ENCODE measurements around the gene PIKFYVE. TPM values are rescaled to one million over a fixed set of nuclear protein-coding genes. Genes with fewer than 3 reads are reported as not detected.
A peak's percentile ranks its signal among the peaks of the same experiment; 100 is the strongest.

The PIKFYVE gene
- total and polyA plus RNA-seq, 2 experiments from 2014 or later: 4.8 to 19.7 TPM

DNA sequence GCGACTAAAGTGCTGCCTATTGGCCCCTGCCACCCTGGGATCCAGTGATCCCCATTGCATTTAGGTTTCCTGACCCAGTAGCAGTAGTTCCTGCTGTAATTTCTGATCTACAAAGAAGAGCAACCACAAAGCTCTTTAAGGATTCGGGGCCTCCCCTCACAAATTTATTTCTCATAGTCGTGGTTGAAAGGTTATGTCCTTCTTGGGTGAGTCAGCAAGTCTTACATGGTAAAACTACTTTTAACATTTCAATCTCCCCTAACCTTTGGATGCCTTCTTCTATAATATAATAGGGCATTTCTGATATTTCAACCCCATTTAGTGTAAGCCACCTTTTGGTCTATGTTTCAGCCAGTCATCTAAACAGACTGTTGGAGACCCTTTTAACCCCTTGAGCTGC is 14.9 kb downstream of the PIKFYVE start:
- H3K79me2 ChIP-seq (ENCODE audit: insufficient read depth): peaks cover 47% of the 10 kb centered on the region; the same call in 1 of the 2 replicates
- no peaks in the 10 kb centered on the region for H3K9me3 ChIP-seq (ENCODE audit: low read depth)
- WGBS, 2 experiments (ENCODE audit: low coverage in 1 of 2, low lambda C conversion rate in 2 of 2, missing lambda C conversion rate in 2 of 2): 60 to 70% methylated on average over 3 of the region's 3 CpGs
- no peak overlapping the region for H3K4me3 ChIP-seq
- peaks cover 44% of the 10 kb centered on the region for H3K36me3 ChIP-seq (ENCODE audit: low read depth)
- in situ Hi-C loops (cut with MboI): no loop called here
- 0 out of 2 replicates have a peak, but pooled peaks cover 2% of the 10 kb centered on the region for H4K20me1 ChIP-seq (ENCODE audit: insufficient read depth)
- H3K27me3 ChIP-seq (replicated peaks; ENCODE audit: insufficient read depth): no peaks in the 10 kb centered on the region
- peak; percentile 57 for DNase-seq
- H3K4me1 ChIP-seq (ENCODE audit: insufficient read depth): no peaks in the 10 kb centered on the region
- H2AFZ ChIP-seq: no peak overlapping the region
- H3K27ac ChIP-seq: no peak overlapping the region
- no peak overlapping the region for H3K4me2 ChIP-seq (ENCODE audit: unreplicated experiment)
- 0 out of 2 replicates have a peak, but pooled peaks cover 8% of the 10 kb centered on the region for H3F3A ChIP-seq (ENCODE audit: insufficient read depth)
- H3K9me2 ChIP-seq (ENCODE audit: insufficient read depth): no peaks in the 10 kb centered on the region
- no peak overlapping the region for H3K9ac ChIP-seq
- TF ChIP-seq EZH2phosphoT487 (IDR thresholded peaks at IDR 0.05; ENCODE audit: insufficient read depth, low read depth) (no peak), EZH2 (IDR thresholded peaks at IDR 0.05; ENCODE audit: insufficient read depth, poor library complexity, severe bottlenecking) (no peak)

DNA sequence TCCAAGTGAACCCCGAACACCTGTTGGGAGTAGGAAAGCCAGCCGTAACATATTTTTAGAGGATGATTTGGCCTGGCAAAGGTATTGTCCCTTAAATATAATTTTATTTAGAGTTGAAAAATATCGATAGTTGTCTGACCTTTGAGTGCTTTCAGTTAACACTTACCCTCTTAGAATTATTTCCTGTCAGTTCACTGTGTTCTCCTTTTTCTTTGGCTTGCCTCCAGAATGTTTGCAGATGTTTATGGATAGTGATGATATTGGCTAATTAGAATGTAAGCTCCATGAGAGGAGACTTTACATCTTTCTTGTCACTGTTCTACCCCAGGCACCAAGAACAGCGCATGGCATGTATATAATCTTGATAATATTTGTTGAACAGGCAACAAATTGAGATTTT is 19.8 kb downstream of the PIKFYVE start:
- Histone ChIP-seq H3K9me2 (ENCODE audit: insufficient read depth) (no peaks in the 10 kb centered on the region), H3K9ac (no peak overlapping the region), H3K36me3 (ENCODE audit: low read depth) (peaks cover 37% of the 10 kb centered on the region), H3K4me3 (no peak overlapping the region), H3K27me3 (replicated peaks; ENCODE audit: insufficient read depth) (no peaks in the 10 kb centered on the region), H3K4me2 (ENCODE audit: unreplicated experiment) (no peak overlapping the region), H3K27ac (no peak overlapping the region), H2AFZ (no peak overlapping the region), H3F3A (ENCODE audit: insufficient read depth) (no peaks in the 10 kb centered on the region), H3K9me3 (ENCODE audit: low read depth) (no peaks in the 10 kb centered on the region), H4K20me1 (ENCODE audit: insufficient read depth) (0 out of 2 replicates have a peak, but pooled peaks cover 2% of the 10 kb centered on the region), H3K79me2 (ENCODE audit: insufficient read depth) (peaks cover 25% of the 10 kb centered on the region; the same call in 1 of the 2 replicates), H3K4me1 (ENCODE audit: insufficient read depth) (no peaks in the 10 kb centered on the region)
- WGBS, 2 experiments (ENCODE audit: low coverage in 1 of 2, low lambda C conversion rate in 2 of 2, missing lambda C conversion rate in 2 of 2): 97 to 99% methylated on average over 4 of the region's 4 CpGs
- in situ Hi-C loops (cut with MboI): no loop called here
- no peak for TF ChIP-seq EZH2 (IDR thresholded peaks at IDR 0.05; ENCODE audit: insufficient read depth, poor library complexity, severe bottlenecking)
- no peak for TF ChIP-seq EZH2phosphoT487 (IDR thresholded peaks at IDR 0.05; ENCODE audit: insufficient read depth, low read depth)
- DNase-seq: no peak

DNA sequence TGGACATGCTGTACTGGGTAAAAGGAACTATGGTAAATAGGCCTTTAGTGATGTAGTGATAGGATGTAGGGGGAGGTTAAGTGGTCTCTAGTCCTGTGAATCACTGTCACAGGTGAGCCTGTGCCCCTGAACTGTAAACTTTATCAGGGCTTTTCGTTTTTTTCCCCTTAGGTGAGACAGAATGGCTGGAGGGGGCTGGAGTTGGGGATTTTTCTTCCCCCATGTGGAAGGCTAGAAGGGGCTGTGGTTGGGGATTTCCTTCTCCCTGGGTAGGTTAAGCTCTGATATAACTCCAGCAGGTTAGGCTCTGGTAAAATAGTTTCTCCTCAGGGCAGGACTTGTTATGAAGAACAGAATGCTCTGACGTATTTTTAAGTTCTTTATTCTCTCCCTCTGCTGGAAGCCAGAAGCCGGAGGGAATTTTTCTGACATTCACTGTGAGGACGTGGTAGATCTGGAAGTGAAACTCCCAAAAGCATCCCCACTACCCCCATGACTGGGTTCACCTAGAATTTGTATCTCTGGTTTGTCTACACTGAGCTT is 28.5 kb downstream of the PIKFYVE start:
- DNase-seq: no peak
- H3K27ac ChIP-seq: no peak overlapping the region
- no peaks in the 10 kb centered on the region for H3K4me1 ChIP-seq (ENCODE audit: insufficient read depth)
- peaks cover 37% of the 10 kb centered on the region for H3K36me3 ChIP-seq (ENCODE audit: low read depth)
- H3F3A ChIP-seq (ENCODE audit: insufficient read depth): no peaks in the 10 kb centered on the region
- no peaks in the 10 kb centered on the region for H3K9me3 ChIP-seq (ENCODE audit: low read depth)
- no peaks in the 10 kb centered on the region for H3K27me3 ChIP-seq (replicated peaks; ENCODE audit: insufficient read depth)
- no peaks in the 10 kb centered on the region for H4K20me1 ChIP-seq (ENCODE audit: insufficient read depth)
- 88 to 89% methylated on average over 4 of the region's 4 CpGs for WGBS, 2 experiments (ENCODE audit: low coverage in 1 of 2, low lambda C conversion rate in 2 of 2, missing lambda C conversion rate in 2 of 2)
- no peak overlapping the region for H3K9ac ChIP-seq
- H3K79me2 ChIP-seq (ENCODE audit: insufficient read depth): peaks cover 63% of the 10 kb centered on the region
- H3K4me2 ChIP-seq (ENCODE audit: unreplicated experiment): no peak overlapping the region
- H2AFZ ChIP-seq: no peak overlapping the region
- no peaks in the 10 kb centered on the region for H3K9me2 ChIP-seq (ENCODE audit: insufficient read depth)
- in situ Hi-C loops (cut with MboI): no loop called here
- no peak for TF ChIP-seq EZH2 (IDR thresholded peaks at IDR 0.05; ENCODE audit: insufficient read depth, poor library complexity, severe bottlenecking)
- TF ChIP-seq EZH2phosphoT487 (IDR thresholded peaks at IDR 0.05; ENCODE audit: insufficient read depth, low read depth): no peak
- no peak overlapping the region for H3K4me3 ChIP-seq

GRCh38 chr2:208295834-208296233 is 29.8 kb downstream of the PIKFYVE start:
- Histone ChIP-seq H3F3A (ENCODE audit: insufficient read depth) (no peaks in the 10 kb centered on the region), H3K4me2 (ENCODE audit: unreplicated experiment) (no peak overlapping the region), H3K9me3 (ENCODE audit: low read depth) (no peaks in the 10 kb centered on the region), H3K36me3 (ENCODE audit: low read depth) (peaks cover 33% of the 10 kb centered on the region), H2AFZ (no peak overlapping the region), H3K27me3 (replicated peaks; ENCODE audit: insufficient read depth) (no peaks in the 10 kb centered on the region), H3K79me2 (ENCODE audit: insufficient read depth) (peaks cover 62% of the 10 kb centered on the region), H3K4me1 (ENCODE audit: insufficient read depth) (no peaks in the 10 kb centered on the region), H3K4me3 (no peak overlapping the region), H3K9ac (no peak overlapping the region), H4K20me1 (ENCODE audit: insufficient read depth) (no peaks in the 10 kb centered on the region), H3K27ac (no peak overlapping the region), H3K9me2 (ENCODE audit: insufficient read depth) (no peaks in the 10 kb centered on the region)
- in situ Hi-C loops (cut with MboI): no loop called here
- TF ChIP-seq EZH2 (IDR thresholded peaks at IDR 0.05; ENCODE audit: insufficient read depth, poor library complexity, severe bottlenecking) (no peak), EZH2phosphoT487 (IDR thresholded peaks at IDR 0.05; ENCODE audit: insufficient read depth, low read depth) (no peak)
- DNase-seq: no peak
- 97 to 99% methylated on average over 4 of the region's 4 CpGs for WGBS, 2 experiments (ENCODE audit: low coverage in 1 of 2, low lambda C conversion rate in 2 of 2, missing lambda C conversion rate in 2 of 2)

All from GM23248 (cell line).